ENCODE measurements around the gene LTC4S.
"Not testable (repeated sequence)": the region's sequence is repeated elsewhere in the genome, so short reads cannot be mapped to it uniquely, and the experiment has no call there.

LTC4S gene, protein sequence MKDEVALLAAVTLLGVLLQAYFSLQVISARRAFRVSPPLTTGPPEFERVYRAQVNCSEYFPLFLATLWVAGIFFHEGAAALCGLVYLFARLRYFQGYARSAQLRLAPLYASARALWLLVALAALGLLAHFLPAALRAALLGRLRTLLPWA

DNA sequence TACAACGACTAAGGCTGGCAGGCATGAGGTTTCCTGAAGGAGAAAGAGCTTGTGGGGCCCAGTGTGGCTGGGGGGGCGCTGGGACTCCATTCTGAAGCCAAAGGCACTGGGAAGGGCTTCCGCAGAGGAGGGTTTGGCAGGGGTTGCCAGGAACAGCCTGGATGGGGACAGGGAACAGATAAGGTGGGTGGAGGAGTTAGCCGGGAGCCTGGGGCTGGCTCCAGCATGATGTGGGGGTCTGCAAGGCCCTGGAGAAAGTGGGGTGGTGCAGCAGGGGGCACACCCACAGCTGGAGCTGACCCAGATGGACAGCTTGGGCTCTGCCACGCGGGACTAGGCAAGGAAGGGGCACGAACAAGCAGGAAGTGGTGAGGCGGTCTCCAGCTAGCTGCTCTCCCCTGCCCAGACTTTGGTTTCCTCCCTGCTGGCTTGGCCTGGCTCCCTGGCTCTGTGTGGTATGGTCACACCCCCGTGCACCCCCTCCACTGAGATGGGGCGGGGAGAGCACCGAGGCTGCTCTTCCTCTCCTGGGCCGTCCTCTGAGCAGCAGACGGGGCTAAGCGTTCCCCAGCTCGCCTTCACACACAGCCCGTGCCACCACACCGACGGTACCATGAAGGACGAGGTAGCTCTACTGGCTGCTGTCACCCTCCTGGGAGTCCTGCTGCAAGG, at the start of gene LTC4S:
Gene LTC4S (plus strand): TSS at position 519 of the 672 bp plus-strand sequence. CDS start 95 bp downstream, at position 614.
- Histone ChIP-seq H2AFZ (ENCODE audit: low read length) (no peak within 1 kb of the TSS), H3K9ac (ENCODE audit: low read length) (no peak within 1 kb of the TSS), H4K20me1 (ENCODE audit: insufficient read depth, low read length) (no peaks in the 10 kb centered on the region), H3K4me3 (ENCODE audit: low read depth, low read length, poor library complexity, severe bottlenecking) (no peak within 1 kb of the TSS), H3K9me2 (ENCODE audit: low read depth, low read length) (no peaks in the 10 kb centered on the region), H3K27me3 (ENCODE audit: insufficient read depth, low read length) (no peaks in the 10 kb centered on the region), H3K4me2 (ENCODE audit: low read length) (no peak within 1 kb of the TSS; the same call in 1 of the 2 replicates), H3K4me1 (ENCODE audit: insufficient read depth, low read length, severe bottlenecking) (peaks cover 21% of the 10 kb centered on the region), H3K36me3 (ENCODE audit: insufficient read depth, low read length) (no peaks in the 10 kb centered on the region), H3F3A (ENCODE audit: insufficient read depth, low read length) (no peaks in the 10 kb centered on the region), H3K27ac (ENCODE audit: low read depth, low read length, poor library complexity, severe bottlenecking) (no peak within 1 kb of the TSS), H3K9me3 (ENCODE audit: low read length) (no peaks in the 10 kb centered on the region), H3K79me2 (ENCODE audit: insufficient read depth, low read length) (no peaks in the 10 kb centered on the region)
- TF ChIP-seq, protein P1, sequence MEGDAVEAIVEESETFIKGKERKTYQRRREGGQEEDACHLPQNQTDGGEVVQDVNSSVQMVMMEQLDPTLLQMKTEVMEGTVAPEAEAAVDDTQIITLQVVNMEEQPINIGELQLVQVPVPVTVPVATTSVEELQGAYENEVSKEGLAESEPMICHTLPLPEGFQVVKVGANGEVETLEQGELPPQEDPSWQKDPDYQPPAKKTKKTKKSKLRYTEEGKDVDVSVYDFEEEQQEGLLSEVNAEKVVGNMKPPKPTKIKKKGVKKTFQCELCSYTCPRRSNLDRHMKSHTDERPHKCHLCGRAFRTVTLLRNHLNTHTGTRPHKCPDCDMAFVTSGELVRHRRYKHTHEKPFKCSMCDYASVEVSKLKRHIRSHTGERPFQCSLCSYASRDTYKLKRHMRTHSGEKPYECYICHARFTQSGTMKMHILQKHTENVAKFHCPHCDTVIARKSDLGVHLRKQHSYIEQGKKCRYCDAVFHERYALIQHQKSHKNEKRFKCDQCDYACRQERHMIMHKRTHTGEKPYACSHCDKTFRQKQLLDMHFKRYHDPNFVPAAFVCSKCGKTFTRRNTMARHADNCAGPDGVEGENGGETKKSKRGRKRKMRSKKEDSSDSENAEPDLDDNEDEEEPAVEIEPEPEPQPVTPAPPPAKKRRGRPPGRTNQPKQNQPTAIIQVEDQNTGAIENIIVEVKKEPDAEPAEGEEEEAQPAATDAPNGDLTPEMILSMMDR (IDR thresholded peaks at IDR 0.05; ENCODE audit: low read length) = no peak
- no peak for TF ChIP-seq EZH2 (IDR thresholded peaks at IDR 0.05; ENCODE audit: borderline replicate concordance, low read length)

DNA sequence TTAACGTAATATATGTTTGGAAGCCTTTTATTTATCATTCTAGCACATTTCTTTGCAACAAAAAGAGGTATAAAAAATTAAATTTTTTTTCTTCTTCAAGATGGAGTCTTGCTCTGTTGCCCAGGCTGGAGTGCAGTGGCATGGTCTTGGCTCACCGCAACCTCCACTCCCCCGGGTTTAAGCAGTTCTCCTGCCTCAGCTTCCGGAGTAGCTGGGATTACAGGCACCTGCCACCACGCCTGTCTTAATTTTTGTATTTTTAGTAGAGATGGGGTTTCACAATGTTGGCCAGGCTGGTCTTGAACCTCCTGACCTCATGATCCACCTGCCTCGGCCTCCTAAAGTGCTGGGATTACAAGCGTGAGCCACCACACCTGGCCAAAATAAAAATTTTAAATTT, 49.7 kb upstream of the LTC4S start:
- H2AFZ ChIP-seq (ENCODE audit: low read length); H4K20me1 ChIP-seq (ENCODE audit: insufficient read depth, low read length); H3K27ac ChIP-seq (ENCODE audit: low read depth, low read length, poor library complexity, severe bottlenecking); H3K4me3 ChIP-seq (ENCODE audit: low read depth, low read length, poor library complexity, severe bottlenecking); H3K9me3 ChIP-seq (ENCODE audit: low read length); H3K9ac ChIP-seq (ENCODE audit: low read length); H3K27me3 ChIP-seq (ENCODE audit: insufficient read depth, low read length); H3F3A ChIP-seq (ENCODE audit: insufficient read depth, low read length); H3K9me2 ChIP-seq (ENCODE audit: low read depth, low read length); H3K4me1 ChIP-seq (ENCODE audit: insufficient read depth, low read length, severe bottlenecking); H3K4me2 ChIP-seq (ENCODE audit: low read length): not testable (repeated sequence)
- peaks cover 29% of the 10 kb centered on the region for H3K36me3 ChIP-seq (ENCODE audit: insufficient read depth, low read length)
- peaks cover 72% of the 10 kb centered on the region for H3K79me2 ChIP-seq (ENCODE audit: insufficient read depth, low read length)

DNA sequence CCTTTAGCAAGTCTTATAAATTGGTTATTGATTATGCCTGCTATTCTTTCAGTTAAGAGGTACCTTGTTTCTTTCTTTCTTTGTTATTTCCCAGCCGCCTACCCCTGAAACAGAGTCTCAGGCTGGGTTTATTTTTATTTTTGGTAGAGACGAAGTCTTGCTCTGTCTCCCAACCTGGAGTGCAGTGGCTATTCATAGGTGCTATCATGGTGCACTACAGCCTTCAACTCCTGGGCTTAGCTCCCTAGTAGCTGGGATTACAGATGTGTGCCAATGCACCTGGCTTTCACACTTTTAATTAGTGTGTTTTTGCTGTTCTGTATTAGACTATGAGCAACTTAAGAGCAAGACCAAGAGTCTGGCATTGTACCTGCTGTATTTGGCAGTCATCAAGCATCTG, 46.9 kb upstream of the LTC4S start:
- TF ChIP-seq, protein P1 (IDR thresholded peaks at IDR 0.05; ENCODE audit: low read length) = no peak
- no peak for TF ChIP-seq EZH2 (IDR thresholded peaks at IDR 0.05; ENCODE audit: borderline replicate concordance, low read length)
- Histone ChIP-seq H3K4me2 (ENCODE audit: low read length) (no peak overlapping the region), H4K20me1 (ENCODE audit: insufficient read depth, low read length) (no peaks in the 10 kb centered on the region), H3K9me2 (ENCODE audit: low read depth, low read length) (no peaks in the 10 kb centered on the region), H3K9ac (ENCODE audit: low read length) (no peak overlapping the region), H3K4me1 (ENCODE audit: insufficient read depth, low read length, severe bottlenecking) (no peaks in the 10 kb centered on the region), H3K27me3 (ENCODE audit: insufficient read depth, low read length) (no peaks in the 10 kb centered on the region), H3K79me2 (ENCODE audit: insufficient read depth, low read length) (peaks cover 66% of the 10 kb centered on the region), H3F3A (ENCODE audit: insufficient read depth, low read length) (no peaks in the 10 kb centered on the region), H3K27ac (ENCODE audit: low read depth, low read length, poor library complexity, severe bottlenecking) (no peak overlapping the region), H3K9me3 (ENCODE audit: low read length) (no peaks in the 10 kb centered on the region), H3K4me3 (ENCODE audit: low read depth, low read length, poor library complexity, severe bottlenecking) (no peak overlapping the region), H3K36me3 (ENCODE audit: insufficient read depth, low read length) (peaks cover 36% of the 10 kb centered on the region), H2AFZ (ENCODE audit: low read length) (no peak overlapping the region)

DNA sequence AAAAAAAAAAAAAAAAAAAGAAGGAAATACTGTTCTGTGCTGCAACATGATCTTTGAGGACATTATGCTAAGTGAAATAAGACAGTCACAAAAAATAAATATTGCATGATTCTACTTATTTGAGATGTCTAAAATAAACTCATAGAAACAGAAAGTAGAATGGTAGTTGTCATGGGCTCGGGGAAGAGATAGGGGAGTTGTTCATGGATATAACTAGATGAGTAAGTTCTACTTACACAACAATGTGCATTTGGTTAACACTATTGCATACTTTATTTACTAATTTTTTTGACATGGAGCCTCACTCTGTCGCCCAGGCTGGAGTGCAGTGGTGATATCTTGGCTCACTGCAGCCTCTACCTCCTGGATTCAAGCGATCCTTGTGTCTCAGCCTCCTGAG, 46.0 kb upstream of the LTC4S start:
- Histone ChIP-seq H3K4me3 (ENCODE audit: low read depth, low read length, poor library complexity, severe bottlenecking) (no peak overlapping the region), H3K27ac (ENCODE audit: low read depth, low read length, poor library complexity, severe bottlenecking) (no peak overlapping the region), H3F3A (ENCODE audit: insufficient read depth, low read length) (no peaks in the 10 kb centered on the region), H3K4me2 (ENCODE audit: low read length) (no peak overlapping the region), H3K9me2 (ENCODE audit: low read depth, low read length) (no peaks in the 10 kb centered on the region), H3K27me3 (ENCODE audit: insufficient read depth, low read length) (no peaks in the 10 kb centered on the region), H4K20me1 (ENCODE audit: insufficient read depth, low read length) (no peaks in the 10 kb centered on the region), H3K79me2 (ENCODE audit: insufficient read depth, low read length) (peaks cover 63% of the 10 kb centered on the region), H2AFZ (ENCODE audit: low read length) (no peak overlapping the region), H3K4me1 (ENCODE audit: insufficient read depth, low read length, severe bottlenecking) (no peaks in the 10 kb centered on the region), H3K9me3 (ENCODE audit: low read length) (no peaks in the 10 kb centered on the region), H3K9ac (ENCODE audit: low read length) (no peak overlapping the region), H3K36me3 (ENCODE audit: insufficient read depth, low read length) (peaks cover 33% of the 10 kb centered on the region)
- TF ChIP-seq EZH2 (IDR thresholded peaks at IDR 0.05; ENCODE audit: borderline replicate concordance, low read length) = no peak
- TF ChIP-seq, protein P1 (IDR thresholded peaks at IDR 0.05; ENCODE audit: low read length) = no peak

All from OCI-LY1 (cell line).